ENCODE results near the gene NFIB.

NFIB gene

DNA sequence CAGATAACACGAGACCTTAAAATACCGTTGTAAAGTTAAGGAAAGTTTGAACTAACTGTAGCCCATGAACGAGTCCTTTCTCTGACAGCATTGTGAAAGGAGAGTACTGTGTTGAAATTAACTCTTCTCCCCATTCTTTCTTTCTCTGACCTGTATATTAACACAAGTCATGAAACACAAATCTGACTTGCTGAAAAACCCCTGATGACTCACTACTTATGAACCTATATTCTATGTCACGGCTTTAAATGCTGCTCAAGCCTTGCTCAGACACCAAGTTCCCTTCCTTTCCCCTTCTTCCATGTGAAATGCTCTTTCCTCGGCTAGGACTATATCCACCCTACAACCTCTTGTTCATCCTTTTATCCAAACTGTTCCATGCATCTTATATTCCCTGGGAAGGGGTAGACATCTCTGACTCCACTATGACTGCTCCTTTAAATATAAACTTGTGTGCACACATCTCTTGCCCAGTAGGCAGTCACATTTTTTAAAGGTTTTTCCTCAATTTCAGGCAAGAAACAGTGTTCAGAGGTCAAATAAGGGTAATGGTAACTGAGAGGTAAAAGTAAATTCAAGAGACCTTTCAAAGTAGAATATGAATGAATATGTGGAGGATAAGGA is 142.9 kb downstream of the NFIB start:
- H3K27me3 ChIP-seq (ENCODE audit: insufficient read depth, low read length) = no peaks in the 10 kb centered on the region
- H3K9me3 ChIP-seq (ENCODE audit: low read length) = no peaks in the 10 kb centered on the region
- H3K4me1 ChIP-seq (ENCODE audit: insufficient read depth, low read length) = no peaks in the 10 kb centered on the region
- H3K4me3 ChIP-seq (ENCODE audit: low read length) = no peak overlapping the region
- no peak overlapping the region for H2AFZ ChIP-seq (ENCODE audit: low read depth, low read length)
- H3K36me3 ChIP-seq (ENCODE audit: insufficient read depth, low read length) = no peaks in the 10 kb centered on the region

DNA sequence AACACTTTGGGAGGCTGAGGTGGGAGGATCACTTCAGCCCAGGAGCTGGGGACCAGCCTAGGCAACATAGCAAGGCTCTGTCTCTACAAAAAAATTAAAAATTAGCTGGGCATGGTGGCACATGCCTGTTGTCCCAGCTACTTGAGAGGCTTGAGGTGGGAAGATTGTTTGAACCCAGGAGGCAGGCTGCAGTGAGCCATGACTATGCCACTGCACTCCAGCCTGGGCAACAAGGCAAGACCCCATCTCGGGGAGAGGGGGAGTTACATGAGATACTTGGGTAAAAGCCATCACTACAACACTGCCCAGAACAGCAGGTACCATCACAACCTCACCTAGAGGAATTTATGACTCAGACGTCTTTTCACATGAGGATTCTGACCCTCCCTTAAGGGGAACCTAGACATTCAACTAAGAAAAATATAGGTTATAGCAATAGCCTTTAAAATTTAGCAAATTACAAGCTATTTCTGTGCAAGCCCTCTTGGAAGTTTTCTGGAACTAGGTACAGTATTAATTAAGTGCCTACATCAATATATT is 143.5 kb downstream of the NFIB start:
- Histone ChIP-seq H3K27me3 (ENCODE audit: insufficient read depth, low read length) (no peaks in the 10 kb centered on the region), H2AFZ (ENCODE audit: low read depth, low read length) (no peak overlapping the region), H3K4me1 (ENCODE audit: insufficient read depth, low read length) (peaks cover 2% of the 10 kb centered on the region), H3K9me3 (ENCODE audit: low read length) (no peaks in the 10 kb centered on the region), H3K4me3 (ENCODE audit: low read length) (no peak overlapping the region), H3K36me3 (ENCODE audit: insufficient read depth, low read length) (no peaks in the 10 kb centered on the region)

GRCh38 chr9:14168381-14168780 is 145.6 kb downstream of the NFIB start:
- Histone ChIP-seq H3K36me3 (ENCODE audit: insufficient read depth, low read length) (no peaks in the 10 kb centered on the region), H3K4me3 (ENCODE audit: low read length) (no peak overlapping the region), H3K27me3 (ENCODE audit: insufficient read depth, low read length) (no peaks in the 10 kb centered on the region), H3K4me1 (ENCODE audit: insufficient read depth, low read length) (peaks cover 2% of the 10 kb centered on the region), H3K9me3 (ENCODE audit: low read length) (no peaks in the 10 kb centered on the region), H2AFZ (ENCODE audit: low read depth, low read length) (no peak overlapping the region)

DNA sequence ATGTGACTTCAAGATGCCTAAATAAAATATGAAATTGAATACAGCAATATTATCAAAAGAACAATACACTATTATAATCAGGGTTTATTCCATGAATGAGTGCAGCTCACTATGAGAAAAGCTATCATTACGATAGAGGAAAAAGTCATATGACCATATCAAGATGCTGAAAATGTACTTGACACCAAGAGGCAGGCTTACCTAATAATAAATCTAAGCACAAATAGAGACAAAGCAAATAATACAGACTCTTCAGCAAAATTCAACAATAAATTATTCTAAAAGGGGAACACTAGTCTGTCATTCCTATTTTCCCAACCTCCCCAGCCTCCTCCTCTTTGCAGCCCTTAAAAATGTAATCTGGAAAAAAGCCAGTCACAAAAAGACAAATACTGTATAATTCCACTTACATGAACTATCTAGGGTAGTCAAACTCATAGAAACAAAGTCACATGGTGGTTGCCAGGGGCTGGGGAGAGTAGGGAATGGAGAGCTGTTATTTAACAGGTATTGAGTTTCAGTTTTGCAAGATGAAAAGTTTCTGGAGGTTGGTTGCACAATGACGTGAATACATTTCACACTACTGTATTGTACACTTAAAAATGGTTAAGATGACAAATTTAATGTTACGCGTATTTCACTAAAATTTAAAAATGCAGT is 148.4 kb downstream of the NFIB start:
- Histone ChIP-seq H3K36me3 (ENCODE audit: insufficient read depth, low read length) (no peaks in the 10 kb centered on the region), H2AFZ (ENCODE audit: low read depth, low read length) (no peak overlapping the region), H3K4me1 (ENCODE audit: insufficient read depth, low read length) (peaks cover 5% of the 10 kb centered on the region), H3K27me3 (ENCODE audit: insufficient read depth, low read length) (no peaks in the 10 kb centered on the region), H3K4me3 (ENCODE audit: low read length) (no peak overlapping the region), H3K9me3 (ENCODE audit: low read length) (no peaks in the 10 kb centered on the region)

- Histone ChIP-seq H2AFZ (ENCODE audit: low read depth, low read length) (no peak overlapping the region), H3K9me3 (ENCODE audit: low read length) (no peaks in the 10 kb centered on the region), H3K27me3 (ENCODE audit: insufficient read depth, low read length) (no peaks in the 10 kb centered on the region)
Measured at GRCh38 chr9:14164908-14165307, 149.0 kb downstream of the NFIB start.

GRCh38 chr9:14159440-14160216 is 154.3 kb downstream of the NFIB start:
- no peaks in the 10 kb centered on the region for H3K36me3 ChIP-seq (ENCODE audit: insufficient read depth, low read length)

More at GRCh38 chr9:14164908-14165307, 149.0 kb downstream of the NFIB start:
- no peak overlapping the region for H3K4me3 ChIP-seq (ENCODE audit: low read length)
- H3K36me3 ChIP-seq (ENCODE audit: insufficient read depth, low read length) = no peaks in the 10 kb centered on the region
- H3K4me1 ChIP-seq (ENCODE audit: insufficient read depth, low read length) = peaks cover 5% of the 10 kb centered on the region

DNA sequence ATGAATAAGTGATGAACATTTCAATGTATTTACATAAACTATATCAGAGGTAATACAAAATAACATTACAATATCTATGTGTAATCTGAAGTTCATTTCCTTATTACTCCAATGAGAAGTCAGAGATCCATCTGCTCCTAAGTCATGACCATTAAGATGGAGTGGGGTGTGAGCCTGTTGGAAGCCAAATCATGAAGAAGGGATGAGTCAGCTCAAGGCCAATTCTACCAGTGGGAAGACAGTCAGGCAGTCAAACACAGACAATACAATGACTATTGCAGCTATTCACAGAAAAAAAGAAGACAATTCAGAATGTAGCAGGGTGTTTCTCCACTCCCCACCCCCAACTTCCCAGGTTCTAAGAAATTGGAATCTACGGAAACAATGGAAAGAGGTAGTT is 155.0 kb downstream of the NFIB start:
- H3K4me1 ChIP-seq (ENCODE audit: insufficient read depth, low read length) = peaks cover 8% of the 10 kb centered on the region
- no peaks in the 10 kb centered on the region for H3K27me3 ChIP-seq (ENCODE audit: insufficient read depth, low read length)
- H2AFZ ChIP-seq (ENCODE audit: low read depth, low read length) = no peak overlapping the region
- H3K9me3 ChIP-seq (ENCODE audit: low read length) = no peaks in the 10 kb centered on the region
- H3K36me3 ChIP-seq (ENCODE audit: insufficient read depth, low read length) = no peaks in the 10 kb centered on the region
- H3K4me3 ChIP-seq (ENCODE audit: low read length) = no peak overlapping the region

More at GRCh38 chr9:14159440-14160216, 154.3 kb downstream of the NFIB start:
- Histone ChIP-seq H2AFZ (ENCODE audit: low read depth, low read length) (no peak overlapping the region), H3K9me3 (ENCODE audit: low read length) (no peaks in the 10 kb centered on the region), H3K4me3 (ENCODE audit: low read length) (no peak overlapping the region), H3K4me1 (ENCODE audit: insufficient read depth, low read length) (peaks cover 8% of the 10 kb centered on the region), H3K27me3 (ENCODE audit: insufficient read depth, low read length) (no peaks in the 10 kb centered on the region)

DNA sequence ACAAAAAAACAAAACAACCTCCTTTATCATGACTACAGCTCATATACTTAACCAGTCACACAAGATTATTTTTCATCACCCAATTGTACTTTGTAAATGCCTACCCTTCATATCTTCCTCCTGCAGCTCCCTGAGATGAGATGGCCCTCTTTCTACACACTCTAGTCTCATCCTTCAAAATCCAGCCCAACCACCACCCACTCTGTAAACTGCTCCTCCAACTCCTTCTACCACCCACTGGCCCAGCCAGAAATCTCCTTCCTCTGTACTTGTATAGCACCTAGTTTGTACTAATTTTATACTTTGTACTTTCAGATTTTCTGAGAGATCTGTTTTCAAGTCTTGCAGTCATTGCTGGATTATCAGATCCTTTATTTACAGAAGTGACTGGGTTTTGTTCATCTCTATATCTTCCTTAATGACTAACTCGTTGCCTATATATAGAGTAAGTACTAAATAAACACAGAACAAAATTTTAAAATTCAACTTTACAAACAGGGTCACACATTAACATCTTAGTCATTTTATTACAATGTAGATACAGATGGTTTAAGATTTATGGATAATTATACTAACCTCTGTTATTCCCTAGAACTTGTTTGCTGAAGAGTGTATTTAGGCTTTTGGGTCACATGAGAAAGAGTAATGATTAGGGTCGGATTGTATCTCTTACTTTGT is 155.7 kb downstream of the NFIB start:
- Histone ChIP-seq H3K4me1 (ENCODE audit: insufficient read depth, low read length) (peaks cover 8% of the 10 kb centered on the region), H2AFZ (ENCODE audit: low read depth, low read length) (no peak overlapping the region), H3K36me3 (ENCODE audit: insufficient read depth, low read length) (no peaks in the 10 kb centered on the region), H3K4me3 (ENCODE audit: low read length) (no peak overlapping the region), H3K27me3 (ENCODE audit: insufficient read depth, low read length) (no peaks in the 10 kb centered on the region), H3K9me3 (ENCODE audit: low read length) (no peaks in the 10 kb centered on the region)

DNA sequence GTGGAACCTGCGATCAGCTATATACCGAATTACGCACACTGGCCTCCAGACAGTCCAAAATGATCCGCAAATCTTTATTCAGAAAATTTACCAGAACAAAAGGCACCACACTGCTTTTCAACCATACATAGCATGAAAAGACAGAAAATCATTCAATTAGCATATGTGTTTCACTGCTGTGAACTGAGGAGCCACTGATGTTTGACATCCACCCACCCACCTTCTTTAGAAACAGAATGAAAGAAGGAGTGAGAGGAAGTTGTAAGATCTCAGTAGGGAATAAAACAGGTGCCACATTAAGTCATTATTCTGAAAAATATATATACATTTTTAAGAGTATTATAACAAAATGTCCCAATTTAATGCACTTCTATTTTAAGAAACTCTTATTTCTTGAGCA is 156.8 kb downstream of the NFIB start:
- Histone ChIP-seq H3K9me3 (ENCODE audit: low read length) (no peaks in the 10 kb centered on the region), H3K4me1 (ENCODE audit: insufficient read depth, low read length) (peaks cover 8% of the 10 kb centered on the region), H3K4me3 (ENCODE audit: low read length) (no peak overlapping the region), H3K27me3 (ENCODE audit: insufficient read depth, low read length) (no peaks in the 10 kb centered on the region), H2AFZ (ENCODE audit: low read depth, low read length) (no peak overlapping the region), H3K36me3 (ENCODE audit: insufficient read depth, low read length) (no peaks in the 10 kb centered on the region)

DNA sequence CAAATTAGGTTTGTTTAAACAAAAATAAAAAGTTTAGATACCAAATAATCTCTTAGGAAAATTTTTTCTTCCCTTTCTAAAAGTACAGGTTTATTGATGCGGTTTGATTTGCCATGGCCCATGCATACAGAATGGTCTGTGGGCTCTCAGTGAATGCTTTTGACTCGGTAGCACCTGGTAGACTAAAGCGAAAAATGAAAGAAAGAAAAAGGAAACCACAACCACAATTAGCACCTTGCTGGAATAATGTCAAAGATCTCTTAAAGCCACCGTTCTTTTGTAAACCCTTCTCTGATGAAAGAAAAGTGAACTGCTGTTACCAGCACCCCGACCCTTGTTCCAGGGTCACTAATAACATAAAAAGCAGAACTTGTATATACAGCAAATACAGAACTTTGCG is 157.9 kb downstream of the NFIB start:
- Histone ChIP-seq H2AFZ (ENCODE audit: low read depth, low read length) (no peak overlapping the region), H3K4me1 (ENCODE audit: insufficient read depth, low read length) (peaks cover 4% of the 10 kb centered on the region), H3K9me3 (ENCODE audit: low read length) (no peaks in the 10 kb centered on the region), H3K36me3 (ENCODE audit: insufficient read depth, low read length) (no peaks in the 10 kb centered on the region), H3K27me3 (ENCODE audit: insufficient read depth, low read length) (no peaks in the 10 kb centered on the region), H3K4me3 (ENCODE audit: low read length) (no peak overlapping the region)

GRCh38 chr9:14155237-14155636 is 158.7 kb downstream of the NFIB start:
- Histone ChIP-seq H3K4me1 (ENCODE audit: insufficient read depth, low read length) (peaks cover 4% of the 10 kb centered on the region), H3K36me3 (ENCODE audit: insufficient read depth, low read length) (no peaks in the 10 kb centered on the region), H3K27me3 (ENCODE audit: insufficient read depth, low read length) (no peaks in the 10 kb centered on the region), H3K9me3 (ENCODE audit: low read length) (no peaks in the 10 kb centered on the region), H2AFZ (ENCODE audit: low read depth, low read length) (no peak overlapping the region), H3K4me3 (ENCODE audit: low read length) (no peak overlapping the region)

GRCh38 chr9:14153310-14153720 is 160.6 kb downstream of the NFIB start:
- no peak overlapping the region for H3K4me3 ChIP-seq (ENCODE audit: low read length)
- H3K27me3 ChIP-seq (ENCODE audit: insufficient read depth, low read length) = no peaks in the 10 kb centered on the region
- no peaks in the 10 kb centered on the region for H3K36me3 ChIP-seq (ENCODE audit: insufficient read depth, low read length)
- H3K9me3 ChIP-seq (ENCODE audit: low read length) = no peaks in the 10 kb centered on the region
- peaks cover 4% of the 10 kb centered on the region for H3K4me1 ChIP-seq (ENCODE audit: insufficient read depth, low read length)
- no peak overlapping the region for H2AFZ ChIP-seq (ENCODE audit: low read depth, low read length)

DNA sequence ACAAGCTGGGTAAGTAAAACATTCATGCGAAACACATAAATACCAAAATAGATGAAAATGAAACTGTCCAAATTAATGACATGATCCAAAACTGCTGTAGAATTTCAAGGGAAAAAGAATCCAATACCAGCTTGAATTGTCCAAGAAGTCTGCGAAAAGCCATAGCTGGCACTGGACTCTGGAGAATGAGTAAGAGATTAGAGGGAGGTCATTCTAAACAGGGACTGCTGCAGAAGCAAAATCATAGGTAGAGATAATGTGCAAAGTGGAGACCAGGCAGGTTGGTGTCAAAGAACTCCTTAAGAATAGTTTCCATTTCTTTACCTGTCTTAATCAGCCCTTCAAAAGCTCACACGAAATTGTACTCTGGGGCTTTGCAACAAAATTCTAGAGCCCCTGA is 162.5 kb downstream of the NFIB start:
- no peak overlapping the region for H2AFZ ChIP-seq (ENCODE audit: low read depth, low read length)
- H3K36me3 ChIP-seq (ENCODE audit: insufficient read depth, low read length) = no peaks in the 10 kb centered on the region
- H3K27me3 ChIP-seq (ENCODE audit: insufficient read depth, low read length) = no peaks in the 10 kb centered on the region
- H3K4me3 ChIP-seq (ENCODE audit: low read length) = no peak overlapping the region
- no peaks in the 10 kb centered on the region for H3K4me1 ChIP-seq (ENCODE audit: insufficient read depth, low read length)
- H3K9me3 ChIP-seq (ENCODE audit: low read length) = no peaks in the 10 kb centered on the region

Measured in neuron (in vitro differentiated cells).